Measurements from ENCODE around the gene GRM1. TPM values are rescaled to one million over a fixed set of nuclear protein-coding genes. Genes with fewer than 3 reads are reported as not detected.

Gene GRM1
- total RNA-seq, 6 experiments from 2014 or later, result not detected

DNA sequence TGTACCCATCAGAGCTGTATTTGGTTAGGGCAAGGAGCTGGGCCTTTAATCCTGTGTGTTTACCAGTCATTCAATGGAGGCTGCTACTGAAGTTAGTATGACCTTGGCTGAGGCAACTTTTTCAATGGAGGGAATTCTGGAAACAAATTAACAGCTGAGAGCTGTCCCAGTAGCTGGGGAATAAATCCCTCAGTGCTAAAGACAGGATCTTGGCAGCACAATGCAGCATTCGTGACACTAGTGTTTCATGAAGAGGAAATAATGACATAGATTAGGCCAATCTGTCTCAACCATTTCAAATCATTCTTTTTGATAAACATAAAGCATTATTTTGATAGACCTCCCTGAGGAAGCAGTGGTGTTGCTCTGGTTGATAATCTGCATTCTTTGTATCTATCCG lies 42.9 kb downstream of the GRM1 start:
- no peak overlapping the region for H3K4me3 Mint-ChIP-seq
- peaks cover 26% of the 10 kb centered on the region for H3K9me3 Mint-ChIP-seq
- DNase-seq, result no peak
- no peaks in the 10 kb centered on the region for H3K36me3 Mint-ChIP-seq (ENCODE audit: low read depth)
- H3K27ac Mint-ChIP-seq, result no peak overlapping the region
- H3K4me1 Mint-ChIP-seq (ENCODE audit: low read depth), result no peaks in the 10 kb centered on the region
- TF ChIP-seq, protein P1, sequence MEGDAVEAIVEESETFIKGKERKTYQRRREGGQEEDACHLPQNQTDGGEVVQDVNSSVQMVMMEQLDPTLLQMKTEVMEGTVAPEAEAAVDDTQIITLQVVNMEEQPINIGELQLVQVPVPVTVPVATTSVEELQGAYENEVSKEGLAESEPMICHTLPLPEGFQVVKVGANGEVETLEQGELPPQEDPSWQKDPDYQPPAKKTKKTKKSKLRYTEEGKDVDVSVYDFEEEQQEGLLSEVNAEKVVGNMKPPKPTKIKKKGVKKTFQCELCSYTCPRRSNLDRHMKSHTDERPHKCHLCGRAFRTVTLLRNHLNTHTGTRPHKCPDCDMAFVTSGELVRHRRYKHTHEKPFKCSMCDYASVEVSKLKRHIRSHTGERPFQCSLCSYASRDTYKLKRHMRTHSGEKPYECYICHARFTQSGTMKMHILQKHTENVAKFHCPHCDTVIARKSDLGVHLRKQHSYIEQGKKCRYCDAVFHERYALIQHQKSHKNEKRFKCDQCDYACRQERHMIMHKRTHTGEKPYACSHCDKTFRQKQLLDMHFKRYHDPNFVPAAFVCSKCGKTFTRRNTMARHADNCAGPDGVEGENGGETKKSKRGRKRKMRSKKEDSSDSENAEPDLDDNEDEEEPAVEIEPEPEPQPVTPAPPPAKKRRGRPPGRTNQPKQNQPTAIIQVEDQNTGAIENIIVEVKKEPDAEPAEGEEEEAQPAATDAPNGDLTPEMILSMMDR (IDR thresholded peaks at IDR 0.05), result no peak
- H3K27me3 Mint-ChIP-seq (ENCODE audit: insufficient read depth), result no peaks in the 10 kb centered on the region

DNA sequence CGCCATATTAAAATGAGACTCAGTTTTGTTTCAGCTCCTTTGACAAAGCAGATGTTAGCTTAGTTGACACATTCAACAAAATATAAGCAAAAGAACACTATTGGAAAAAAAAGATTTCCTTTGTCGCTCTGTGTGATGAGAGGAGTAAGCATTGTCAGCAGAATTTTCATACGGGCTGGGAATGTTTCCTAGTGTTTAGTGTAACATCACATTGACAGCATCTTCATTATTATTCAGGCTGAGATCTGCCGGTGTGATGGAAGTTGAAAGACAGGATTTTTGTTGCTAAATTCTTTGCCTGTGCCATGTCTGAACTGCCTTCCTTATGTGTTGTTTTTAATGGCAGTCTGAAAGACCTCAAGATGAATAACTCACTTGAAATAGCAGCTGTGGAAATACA lies 49.1 kb downstream of the GRM1 start:
- Mint-ChIP-seq H3K27me3 (ENCODE audit: insufficient read depth) (no peaks in the 10 kb centered on the region), H3K4me3 (no peak overlapping the region), H3K36me3 (ENCODE audit: low read depth) (no peaks in the 10 kb centered on the region), H3K4me1 (ENCODE audit: low read depth) (no peaks in the 10 kb centered on the region), H3K27ac (no peak overlapping the region), H3K9me3 (peaks cover 36% of the 10 kb centered on the region)
- DNase-seq, result no peak
- TF ChIP-seq, protein P1 (IDR thresholded peaks at IDR 0.05), result no peak

DNA sequence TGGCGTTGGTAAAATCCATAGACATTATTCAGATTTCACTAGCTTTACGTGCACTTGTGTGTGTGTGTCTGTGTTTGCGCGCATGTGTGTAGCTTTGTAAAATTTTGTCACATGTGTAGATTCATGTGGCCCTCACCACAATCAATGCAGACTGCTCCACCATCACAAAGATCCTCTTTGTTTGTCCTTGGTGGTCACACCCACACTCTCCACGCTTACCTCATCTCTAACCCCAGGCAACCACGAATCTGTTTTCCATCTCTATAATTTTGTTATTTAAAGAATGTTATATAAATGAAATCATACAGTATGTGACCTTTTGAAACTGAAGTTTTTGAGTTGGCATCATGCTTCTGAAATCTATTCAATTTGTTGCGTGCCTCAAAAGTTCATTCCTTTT lies 58.5 kb downstream of the GRM1 start:
- H3K36me3 Mint-ChIP-seq (ENCODE audit: low read depth), result no peaks in the 10 kb centered on the region
- no peaks in the 10 kb centered on the region; the same call in 1 of the 2 replicates for H3K27me3 Mint-ChIP-seq (ENCODE audit: insufficient read depth)
- no peaks in the 10 kb centered on the region for H3K4me1 Mint-ChIP-seq (ENCODE audit: low read depth)

DNA sequence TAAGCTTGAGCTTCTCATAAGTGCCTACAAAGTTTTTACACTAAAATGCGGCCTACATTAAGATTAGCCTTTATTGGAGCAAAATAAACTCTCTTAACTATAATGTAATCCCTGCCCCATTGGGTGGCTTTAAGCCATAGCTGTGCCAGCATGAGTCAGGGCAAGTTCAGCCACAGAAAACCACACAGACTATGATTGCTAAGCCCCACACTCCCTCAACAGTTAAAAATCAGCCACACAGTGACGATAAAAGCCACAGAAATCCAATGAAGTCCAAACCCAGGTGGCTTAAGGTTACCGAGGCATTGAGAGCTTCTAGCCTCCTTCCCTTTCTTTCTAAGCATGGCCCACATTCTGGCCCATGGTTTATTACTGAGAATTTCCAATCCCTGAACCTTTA lies 61.6 kb downstream of the GRM1 start:
- DNase-seq, result no peak
- Mint-ChIP-seq H3K36me3 (ENCODE audit: low read depth) (no peaks in the 10 kb centered on the region), H3K27me3 (ENCODE audit: insufficient read depth) (no peaks in the 10 kb centered on the region), H3K4me3 (no peak overlapping the region), H3K27ac (no peak overlapping the region), H3K9me3 (peaks cover 32% of the 10 kb centered on the region), H3K4me1 (ENCODE audit: low read depth) (no peaks in the 10 kb centered on the region)
- TF ChIP-seq, protein P1 (IDR thresholded peaks at IDR 0.05), result no peak

More for the DNA sequence above, 58.5 kb downstream of the GRM1 start:
- DNase-seq, result no peak
- H3K27ac Mint-ChIP-seq, result no peak overlapping the region
- peaks cover 46% of the 10 kb centered on the region for H3K9me3 Mint-ChIP-seq
- H3K4me3 Mint-ChIP-seq, result no peak overlapping the region
- TF ChIP-seq, protein P1 (IDR thresholded peaks at IDR 0.05), result no peak

DNA sequence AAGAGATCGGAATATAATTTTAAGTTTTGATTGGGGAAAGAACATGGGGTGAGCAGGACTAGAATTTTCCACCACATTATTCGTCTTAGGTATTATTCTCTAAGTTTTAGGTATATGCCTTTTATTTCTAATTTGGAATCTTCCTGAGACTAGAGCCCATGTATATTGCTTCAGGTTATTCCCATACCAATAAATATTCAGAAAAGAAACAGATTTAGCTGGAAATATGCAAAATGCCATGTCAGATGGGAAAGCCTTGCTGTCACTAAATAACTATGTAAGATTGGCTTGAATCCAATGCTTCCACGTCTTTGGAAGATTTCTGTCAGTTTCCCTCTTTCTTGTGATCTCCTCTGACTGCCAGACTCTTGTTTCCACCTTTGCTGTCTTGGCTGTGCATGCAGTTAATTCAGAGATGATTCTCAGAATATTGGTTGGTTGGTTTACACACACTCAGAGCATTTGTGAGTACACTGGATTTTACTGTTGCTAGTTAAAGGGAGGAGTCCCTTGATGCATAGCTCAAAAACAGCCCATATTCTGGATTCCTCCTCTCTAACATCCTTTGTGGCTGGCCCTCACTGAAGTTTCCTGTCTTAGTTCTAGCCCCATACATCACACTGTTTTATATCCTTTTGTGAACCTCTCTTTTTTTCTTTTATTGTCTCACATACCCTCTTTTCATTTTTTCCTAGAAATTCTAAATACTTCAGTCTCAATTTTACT lies 64.3 kb downstream of the GRM1 start:
- Mint-ChIP-seq H3K4me1 (ENCODE audit: low read depth) (no peaks in the 10 kb centered on the region), H3K9me3 (peaks cover 38% of the 10 kb centered on the region), H3K4me3 (no peak overlapping the region), H3K27me3 (ENCODE audit: insufficient read depth) (no peaks in the 10 kb centered on the region), H3K27ac (no peak overlapping the region), H3K36me3 (ENCODE audit: low read depth) (no peaks in the 10 kb centered on the region)
- TF ChIP-seq, protein P1 (IDR thresholded peaks at IDR 0.05), result no peak
- DNase-seq, result no peak

Data from HFFc6 (cell line).